IPS DF 6.9 (cell line): ENCODE data around the gene GPR39.

Experiments
- DNase-seq: peaks from one replicate; pipeline ENCODE4 v3.0.0-alpha.2; 2013; ENCODE audit warnings: low read depth, low spot score
- H3K27ac ChIP-seq: one replicate; pipeline ENCODE4 v1.5.1; 2013; ENCODE audit warnings: low read length, control low read depth
- H3K27me3 ChIP-seq: 2 replicates; pipeline ENCODE4 v1.6.1; 2013; ENCODE audit warnings: mild to moderate bottlenecking, low read length; ENCODE audit not compliant: control insufficient read depth, insufficient read depth
- H3K36me3 ChIP-seq: 2 replicates; pipeline ENCODE4 v1.6.1; 2013; ENCODE audit warnings: low read length; ENCODE audit not compliant: control insufficient read depth, insufficient read depth
- H3K4me1 ChIP-seq: 2 replicates; pipeline ENCODE4 v1.6.1; 2013; ENCODE audit warnings: low read length; ENCODE audit not compliant: control insufficient read depth, insufficient read depth
- H3K4me3 ChIP-seq: 2 replicates; pipeline ENCODE4 v1.5.1; 2013; ENCODE audit warnings: mild to moderate bottlenecking, low read length
- H3K9me3 ChIP-seq: 2 replicates; pipeline ENCODE4 v1.6.1; 2013; ENCODE audit warnings: low read length, inconsistent platforms; ENCODE audit not compliant: control insufficient read depth, insufficient read depth
- WGBS: extraction: QIAGEN DNeasy Blood & Tissue Kit; methylation state at CpG from one replicate; pipeline ENCODE4 v1.1.7; 2013; ENCODE audit warnings: mixed read lengths, missing lambda C conversion rate; ENCODE audit not compliant: insufficient read length, insufficient coverage; 5-methylcytosine and 5-hydroxymethylcytosine counted together

GPR39 gene

DNA sequence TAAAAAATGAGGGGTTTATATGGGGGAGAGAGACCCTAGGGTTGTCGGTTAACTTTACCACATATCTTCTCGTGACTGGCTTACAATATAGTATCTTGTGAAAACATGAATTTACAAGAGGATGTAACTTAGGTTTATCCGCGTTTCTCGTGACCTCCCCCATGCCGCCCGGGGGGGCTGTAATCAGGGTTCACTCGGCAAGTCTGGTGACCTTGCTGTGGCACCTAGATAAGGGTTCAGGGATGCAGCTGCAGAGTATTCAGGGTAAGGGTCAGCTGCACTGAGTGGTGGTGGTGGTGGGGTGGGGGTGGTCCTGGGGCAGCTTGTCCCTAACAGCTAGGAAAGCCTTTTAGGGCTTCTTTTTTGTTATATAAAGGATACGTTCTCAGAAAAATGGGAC, 141.1 kb downstream of the GPR39 start:
- no CpG with 5 or more reads among the region's 9 CpGs for WGBS
- Histone ChIP-seq H3K4me3 (no peak overlapping the region), H3K27me3 (no peaks in the 10 kb centered on the region), H3K9me3 (no peaks in the 10 kb centered on the region), H3K27ac (no peak overlapping the region), H3K4me1 (no peaks in the 10 kb centered on the region), H3K36me3 (no peaks in the 10 kb centered on the region)
- no peak for DNase-seq

DNA sequence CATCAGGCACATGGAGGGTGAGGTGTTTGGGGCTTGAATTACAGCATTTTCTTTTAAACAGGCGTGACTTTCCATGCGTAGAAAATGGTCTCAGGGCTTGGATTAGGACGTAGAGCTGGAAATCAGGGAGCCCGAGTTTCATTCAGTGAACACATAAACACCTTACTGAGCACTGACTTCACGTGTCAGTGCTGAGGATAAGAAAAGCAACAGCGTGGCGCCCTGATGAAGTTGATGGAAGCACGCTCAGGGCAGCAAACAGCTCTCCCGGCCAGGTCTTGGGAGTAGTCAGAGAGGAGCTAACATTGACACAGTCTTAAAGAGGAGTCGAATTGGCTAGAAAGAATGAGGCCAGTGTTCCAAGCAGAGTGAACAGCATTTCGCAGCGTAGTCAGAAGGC, 142.7 kb downstream of the GPR39 start:
- no CpG with 5 or more reads among the region's 12 CpGs for WGBS
- Histone ChIP-seq H3K27ac (no peak overlapping the region), H3K4me1 (no peaks in the 10 kb centered on the region), H3K4me3 (no peak overlapping the region), H3K9me3 (no peaks in the 10 kb centered on the region), H3K36me3 (no peaks in the 10 kb centered on the region), H3K27me3 (no peaks in the 10 kb centered on the region)
- no peak for DNase-seq

DNA sequence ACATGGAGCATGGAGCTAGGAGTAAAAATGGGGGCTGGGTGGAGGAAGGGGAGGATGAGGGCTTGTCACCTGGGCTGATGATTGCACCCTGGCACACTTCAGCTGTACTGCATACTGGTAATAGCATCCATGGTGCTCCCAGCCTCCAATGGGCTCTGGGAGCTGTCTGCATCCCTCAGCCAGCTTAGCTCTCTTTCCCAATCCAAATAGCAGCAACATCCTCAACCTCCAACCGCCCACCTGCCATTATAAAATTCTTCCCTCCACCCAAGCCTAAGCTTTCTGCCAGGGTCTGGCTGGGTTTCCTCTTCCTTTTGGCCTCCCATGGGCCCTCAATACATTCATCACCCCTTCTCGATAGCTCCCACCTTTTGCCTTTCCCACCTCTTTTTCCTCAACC, 143.3 kb downstream of the GPR39 start:
- Histone ChIP-seq H3K36me3 (no peaks in the 10 kb centered on the region), H3K27ac (no peak overlapping the region), H3K4me3 (no peak overlapping the region), H3K27me3 (no peaks in the 10 kb centered on the region), H3K9me3 (no peaks in the 10 kb centered on the region), H3K4me1 (no peaks in the 10 kb centered on the region)
- no CpG with 5 or more reads among the region's 2 CpGs for WGBS
- no peak for DNase-seq

DNA sequence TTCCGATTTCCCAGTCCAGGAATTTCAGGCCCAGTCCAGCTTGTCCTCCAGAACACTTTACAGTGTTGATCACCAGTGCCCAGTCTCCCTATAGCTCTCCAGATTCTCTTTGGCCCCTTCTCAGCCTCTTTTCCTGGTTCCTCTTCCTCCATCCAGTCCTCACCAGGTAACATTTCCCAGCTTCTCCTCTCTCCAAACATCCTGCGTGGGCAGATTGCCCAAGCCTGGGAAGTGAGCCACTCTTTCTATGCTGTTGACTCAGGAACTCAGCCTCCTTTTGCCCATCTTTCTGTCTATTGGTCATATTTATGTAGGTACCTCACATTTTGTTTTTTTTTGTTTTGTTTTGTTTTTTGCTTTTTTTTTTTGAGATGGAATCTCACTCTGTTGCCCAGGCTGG, 144.0 kb downstream of the GPR39 start:
- no peaks in the 10 kb centered on the region for H3K36me3 ChIP-seq
- no CpG with 5 or more reads among the region's 2 CpGs for WGBS
- H3K27me3 ChIP-seq, result no peaks in the 10 kb centered on the region
- no peak for DNase-seq
- no peak overlapping the region for H3K27ac ChIP-seq
- H3K4me3 ChIP-seq, result no peak overlapping the region
- H3K4me1 ChIP-seq, result no peaks in the 10 kb centered on the region
- H3K9me3 ChIP-seq, result no peaks in the 10 kb centered on the region

DNA sequence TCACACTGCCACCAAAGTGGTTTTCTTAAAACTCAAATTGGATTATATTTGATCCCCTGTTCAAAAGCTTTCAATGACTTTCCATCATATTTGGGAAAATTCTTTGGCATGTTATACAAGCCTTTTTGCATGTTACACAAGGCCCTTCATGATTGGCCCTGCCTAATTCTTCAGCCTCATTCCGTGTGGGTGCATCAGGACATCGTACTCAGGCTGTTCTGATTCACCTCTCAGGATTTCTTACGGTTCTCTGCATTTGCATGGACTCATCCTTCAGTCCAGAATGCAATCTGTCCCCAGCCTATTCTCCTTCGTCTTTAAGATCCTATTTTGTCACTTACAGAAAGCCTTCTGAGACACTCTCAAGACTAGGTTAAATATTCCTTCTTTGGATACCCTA, 145.6 kb downstream of the GPR39 start:
- H3K4me1 ChIP-seq, result no peaks in the 10 kb centered on the region
- no peak for DNase-seq
- no CpG with 5 or more reads among the region's 4 CpGs for WGBS
- H3K9me3 ChIP-seq, result no peaks in the 10 kb centered on the region
- H3K36me3 ChIP-seq, result no peaks in the 10 kb centered on the region
- H3K4me3 ChIP-seq, result no peak overlapping the region
- no peak overlapping the region for H3K27ac ChIP-seq
- no peaks in the 10 kb centered on the region for H3K27me3 ChIP-seq

DNA sequence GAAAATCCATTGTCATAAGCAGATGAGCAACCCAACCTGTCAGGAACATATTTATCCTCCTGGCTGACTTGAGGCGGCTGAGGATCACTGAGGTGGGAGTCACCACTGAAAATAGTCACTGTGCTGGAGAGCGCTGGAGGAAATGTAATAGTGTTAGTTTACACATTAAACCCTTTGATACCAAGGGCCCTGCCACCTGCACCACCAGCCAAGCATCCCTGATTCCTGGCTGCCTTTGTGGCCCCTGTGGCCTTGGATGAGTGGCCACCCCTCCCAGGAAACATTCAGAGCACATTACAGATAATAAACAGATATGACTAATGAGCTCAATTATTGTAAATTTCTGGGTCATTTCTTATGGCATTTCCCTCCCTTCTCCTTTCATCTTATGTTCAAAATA, 147.5 kb downstream of the GPR39 start:
- no CpG with 5 or more reads among the region's 2 CpGs for WGBS
- H3K36me3 ChIP-seq, result no peaks in the 10 kb centered on the region
- no peak for DNase-seq
- H3K4me3 ChIP-seq, result no peak overlapping the region
- H3K27me3 ChIP-seq, result no peaks in the 10 kb centered on the region
- no peaks in the 10 kb centered on the region for H3K9me3 ChIP-seq
- H3K27ac ChIP-seq, result no peak overlapping the region
- H3K4me1 ChIP-seq, result no peaks in the 10 kb centered on the region

DNA sequence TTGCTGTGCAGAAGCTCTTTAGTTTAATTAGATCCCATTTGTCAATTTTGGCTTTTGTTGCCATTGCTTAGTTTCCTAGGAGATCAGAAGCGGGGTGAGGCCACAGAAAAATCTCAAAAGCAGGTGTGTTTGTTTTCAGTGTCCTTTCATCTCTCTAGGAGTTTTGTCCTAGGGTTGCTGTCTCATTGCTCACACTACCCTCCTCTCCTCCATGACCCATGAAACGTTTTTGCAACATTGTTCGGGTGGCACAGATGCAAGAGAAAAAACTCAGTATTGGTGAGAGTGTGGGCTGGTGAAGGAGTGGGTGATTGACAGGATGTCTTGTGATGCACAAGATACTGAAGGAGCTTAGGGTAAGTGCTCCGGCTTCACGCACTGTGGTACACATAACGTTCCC, 149.8 kb downstream of the GPR39 start:
- no peak for DNase-seq

DNA sequence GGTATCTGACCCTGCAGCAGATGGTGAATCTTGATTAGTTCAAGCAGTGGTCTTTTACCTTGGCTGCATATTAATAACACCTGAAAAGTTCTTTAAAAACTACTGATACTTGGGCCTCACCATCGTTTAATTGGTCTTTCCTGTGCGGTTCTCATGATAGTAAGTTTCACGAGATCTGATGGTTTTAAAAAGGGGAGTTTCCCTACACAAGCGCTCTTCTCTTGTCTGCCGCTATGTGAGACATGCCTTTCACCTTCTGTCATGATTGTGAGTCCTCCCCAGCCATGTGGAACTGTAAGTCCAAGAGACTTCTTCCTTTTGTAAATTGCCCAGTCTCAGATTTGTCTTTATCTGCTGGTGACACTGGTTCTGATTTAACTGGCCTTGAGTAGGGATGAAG, 151.1 kb downstream of the GPR39 start:
- H3K27ac ChIP-seq, result no peak overlapping the region
- DNase-seq, result no peak
- no peaks in the 10 kb centered on the region for H3K36me3 ChIP-seq
- H3K4me1 ChIP-seq, result no peaks in the 10 kb centered on the region
- no peaks in the 10 kb centered on the region for H3K9me3 ChIP-seq
- WGBS, result no CpG with 5 or more reads among the region's 5 CpGs
- no peaks in the 10 kb centered on the region for H3K27me3 ChIP-seq
- no peak overlapping the region for H3K4me3 ChIP-seq

More for the DNA sequence above, 149.8 kb downstream of the GPR39 start:
- no CpG with 5 or more reads among the region's 6 CpGs for WGBS
- no peak overlapping the region for H3K27ac ChIP-seq
- H3K9me3 ChIP-seq, result no peaks in the 10 kb centered on the region
- H3K36me3 ChIP-seq, result no peaks in the 10 kb centered on the region
- H3K4me3 ChIP-seq, result no peak overlapping the region
- H3K27me3 ChIP-seq, result no peaks in the 10 kb centered on the region
- no peaks in the 10 kb centered on the region for H3K4me1 ChIP-seq

DNA sequence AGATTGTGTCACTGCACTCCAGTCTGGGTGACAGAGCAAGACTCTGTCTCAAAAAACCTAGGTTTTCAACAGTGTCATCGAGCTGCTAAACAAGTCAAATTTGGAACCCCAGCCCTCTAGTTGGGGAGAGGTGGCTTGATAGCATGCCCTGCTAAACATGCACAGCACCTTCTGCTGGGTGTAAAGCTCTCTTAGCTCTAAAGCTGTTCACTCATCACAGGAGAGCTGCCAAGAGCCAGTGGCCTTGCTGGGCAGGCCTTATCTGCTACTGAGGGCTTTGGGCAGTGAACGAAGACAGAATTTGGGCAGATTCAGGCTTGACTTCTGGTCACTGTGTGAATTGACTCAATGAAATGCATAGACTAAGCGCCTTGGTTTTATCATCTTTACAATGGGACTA, 152.1 kb downstream of the GPR39 start:
- Histone ChIP-seq H3K36me3 (no peaks in the 10 kb centered on the region), H3K4me1 (no peaks in the 10 kb centered on the region), H3K9me3 (no peaks in the 10 kb centered on the region), H3K4me3 (no peak overlapping the region), H3K27ac (no peak overlapping the region), H3K27me3 (no peaks in the 10 kb centered on the region)
- WGBS, result no CpG with 5 or more reads among the region's 3 CpGs
- DNase-seq, result no peak

DNA sequence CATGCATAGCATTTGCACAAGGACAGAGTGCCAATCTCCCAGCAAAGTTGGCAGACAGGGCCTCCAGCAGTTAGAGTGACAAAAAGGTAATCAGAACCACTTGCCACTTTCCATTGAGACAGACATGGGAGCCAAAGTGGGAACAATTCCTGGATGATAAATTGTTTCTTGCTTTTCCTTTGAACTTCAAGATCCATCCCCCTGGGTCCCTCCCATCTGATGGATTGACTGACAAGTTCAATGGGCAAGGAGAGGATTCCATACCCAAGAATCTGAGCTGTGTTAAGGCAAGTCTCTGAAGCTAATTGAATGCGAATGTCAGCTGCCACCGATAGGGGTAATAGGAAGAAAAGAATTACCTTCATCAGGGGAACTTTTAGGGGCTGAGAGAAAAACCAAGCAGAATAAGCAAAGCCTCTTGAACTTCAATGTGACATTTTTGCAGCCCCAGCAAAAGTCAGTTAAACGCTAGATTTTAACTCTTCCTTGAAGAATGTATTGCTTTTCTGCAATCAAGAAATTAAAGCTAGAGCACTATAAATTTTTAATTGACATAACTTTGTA, 156.9 kb downstream of the GPR39 start:
- no CpG with 5 or more reads among the region's 3 CpGs for WGBS
- Histone ChIP-seq H3K27ac (no peak overlapping the region), H3K4me3 (no peak overlapping the region), H3K27me3 (no peaks in the 10 kb centered on the region), H3K36me3 (no peaks in the 10 kb centered on the region), H3K9me3 (no peaks in the 10 kb centered on the region), H3K4me1 (no peaks in the 10 kb centered on the region)
- no peak for DNase-seq

DNA sequence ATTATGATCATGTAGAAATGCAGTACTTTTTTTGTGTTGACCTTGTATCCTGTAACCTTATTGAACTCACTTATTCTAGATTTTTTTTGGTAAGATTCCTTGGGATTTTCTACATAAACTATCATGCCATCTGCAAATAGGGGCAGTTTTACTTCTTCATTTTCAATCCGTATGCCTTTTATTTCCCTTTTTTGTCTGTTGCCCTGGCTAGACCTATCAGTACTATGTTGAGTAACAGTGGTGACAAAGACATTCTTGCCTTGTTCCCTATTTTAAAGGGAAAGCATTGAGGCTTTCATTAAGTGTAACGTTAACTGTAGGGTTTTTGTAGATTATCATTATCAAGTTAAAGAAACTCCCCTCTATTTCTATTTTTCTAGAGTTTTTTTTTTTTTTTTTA, 161.1 kb downstream of the GPR39 start:
- no peak overlapping the region for H3K27ac ChIP-seq
- H3K9me3 ChIP-seq, result no peaks in the 10 kb centered on the region
- no peaks in the 10 kb centered on the region for H3K36me3 ChIP-seq
- no CpG with 5 or more reads among the region's 2 CpGs for WGBS
- H3K27me3 ChIP-seq, result no peaks in the 10 kb centered on the region
- H3K4me3 ChIP-seq, result no peak overlapping the region
- H3K4me1 ChIP-seq, result peaks cover 6% of the 10 kb centered on the region; the same call in 1 of the 2 replicates
- no peak for DNase-seq
